NCI-H2196 (cell line): Measurements from ENCODE around the gene MICOS13.

Experiments
- DNase-seq: peaks from one replicate; lab custom pipeline; 2025; ENCODE audit not compliant: unreplicated experiment; lab: John Stamatoyannopoulos, UW

The MICOS13 gene

GRCh38 chr19:5631567-5632240 is 48.6 kb downstream of the MICOS13 start:
- DNase-seq, result no peak

GRCh38 chr19:5628919-5629481 is 51.3 kb downstream of the MICOS13 start:
- DNase-seq, result no peak

- DNase-seq, result no peak
These were observed 51.9 kb downstream of the MICOS13 start for GRCh38 chr19:5628461-5628860.
